HEK293T (cell line): ENCODE measurements around the gene CASKIN1.

Experiments
- CTCF ChIA-PET: fragments of 350-600 bp; formaldehyde crosslinking; extraction: SDS; loops from one replicate; lab custom pipeline; 2021; ENCODE audit warnings: antibody characterized with exemption, inconsistent platforms; lab: Yijun Ruan, JAX
- POLR2A ChIA-PET: fragments of 350-600 bp; formaldehyde crosslinking; extraction: SDS; loops from one replicate; lab custom pipeline; 2020; ENCODE audit warnings: antibody characterized with exemption, inconsistent platforms; lab: Yijun Ruan, JAX
- DNase-seq: peaks from one replicate; pipeline ENCODE4 v3.0.0; 2012; ENCODE audit warnings: mixed read lengths; ENCODE audit errors: extremely low spot score
- ARNT ChIP-seq: fragments of 450-650 bp; IDR thresholded peaks from 2 replicates; pipeline ENCODE4 v1.6.1; 2017; ENCODE audit warnings: mild to moderate bottlenecking
- BHLHE40 ChIP-seq: fragments of 450-650 bp; IDR thresholded peaks from 2 replicates; pipeline ENCODE4 v1.6.1; 2016; ENCODE audit warnings: mild to moderate bottlenecking, moderate library complexity, borderline replicate concordance
- CTBP1 ChIP-seq: fragments of 450-650 bp; IDR thresholded peaks from 2 replicates; pipeline ENCODE4 v1.6.1; 2016; ENCODE audit warnings: borderline replicate concordance
- ELF4 ChIP-seq: fragments of 450-650 bp; IDR thresholded peaks from 2 replicates; pipeline ENCODE4 v1.6.1; 2017; ENCODE audit warnings: antibody characterized with exemption
- FOXA1 ChIP-seq: fragments of 450-650 bp; IDR thresholded peaks from 2 replicates; pipeline ENCODE4 v1.6.1; 2016; ENCODE audit warnings: mild to moderate bottlenecking
- FOXK2 ChIP-seq: fragments of 450-650 bp; IDR thresholded peaks from 2 replicates; pipeline ENCODE4 v1.6.1; 2016; ENCODE audit warnings: mild to moderate bottlenecking
- FOXM1 ChIP-seq: fragments of 450-650 bp; IDR thresholded peaks from 2 replicates; pipeline ENCODE4 v1.6.1; 2017; ENCODE audit warnings: mild to moderate bottlenecking, borderline replicate concordance
- HDGF ChIP-seq: fragments of 450-650 bp; IDR thresholded peaks from 2 replicates; pipeline ENCODE4 v1.6.1; 2017; ENCODE audit warnings: antibody characterized with exemption, borderline replicate concordance
- L3MBTL2 ChIP-seq: fragments of 450-650 bp; conservative IDR thresholded peaks from 2 replicates; pipeline ENCODE4 v1.6.1; 2016; ENCODE audit warnings: mild to moderate bottlenecking
- LEF1 ChIP-seq: fragments of 450-650 bp; IDR thresholded peaks from 2 replicates; pipeline ENCODE4 v1.6.1; 2017; ENCODE audit warnings: mild to moderate bottlenecking, borderline replicate concordance
- NFRKB ChIP-seq: fragments of 450-650 bp; IDR thresholded peaks from 2 replicates; pipeline ENCODE4 v1.6.1; 2016; ENCODE audit warnings: mild to moderate bottlenecking, moderate library complexity
- SP1 ChIP-seq: fragments of 450-650 bp; IDR thresholded peaks from 2 replicates; pipeline ENCODE4 v1.6.1; 2017
- SUZ12 ChIP-seq: fragments of 450-650 bp; IDR thresholded peaks from 2 replicates; pipeline ENCODE4 v1.6.1; 2016; ENCODE audit warnings: mild to moderate bottlenecking
- TARDBP ChIP-seq: fragments of 450-650 bp; IDR thresholded peaks from 2 replicates; pipeline ENCODE4 v1.6.1; 2016
- ZNF384 ChIP-seq: fragments of 450-650 bp; IDR thresholded peaks from 2 replicates; pipeline ENCODE4 v1.6.1; 2016
- TF ChIP-seq, protein P1 (sequence below): fragments of 450-650 bp; IDR thresholded peaks from 2 replicates; pipeline ENCODE4 v1.6.1; 2016

The CASKIN1 gene

DNA sequence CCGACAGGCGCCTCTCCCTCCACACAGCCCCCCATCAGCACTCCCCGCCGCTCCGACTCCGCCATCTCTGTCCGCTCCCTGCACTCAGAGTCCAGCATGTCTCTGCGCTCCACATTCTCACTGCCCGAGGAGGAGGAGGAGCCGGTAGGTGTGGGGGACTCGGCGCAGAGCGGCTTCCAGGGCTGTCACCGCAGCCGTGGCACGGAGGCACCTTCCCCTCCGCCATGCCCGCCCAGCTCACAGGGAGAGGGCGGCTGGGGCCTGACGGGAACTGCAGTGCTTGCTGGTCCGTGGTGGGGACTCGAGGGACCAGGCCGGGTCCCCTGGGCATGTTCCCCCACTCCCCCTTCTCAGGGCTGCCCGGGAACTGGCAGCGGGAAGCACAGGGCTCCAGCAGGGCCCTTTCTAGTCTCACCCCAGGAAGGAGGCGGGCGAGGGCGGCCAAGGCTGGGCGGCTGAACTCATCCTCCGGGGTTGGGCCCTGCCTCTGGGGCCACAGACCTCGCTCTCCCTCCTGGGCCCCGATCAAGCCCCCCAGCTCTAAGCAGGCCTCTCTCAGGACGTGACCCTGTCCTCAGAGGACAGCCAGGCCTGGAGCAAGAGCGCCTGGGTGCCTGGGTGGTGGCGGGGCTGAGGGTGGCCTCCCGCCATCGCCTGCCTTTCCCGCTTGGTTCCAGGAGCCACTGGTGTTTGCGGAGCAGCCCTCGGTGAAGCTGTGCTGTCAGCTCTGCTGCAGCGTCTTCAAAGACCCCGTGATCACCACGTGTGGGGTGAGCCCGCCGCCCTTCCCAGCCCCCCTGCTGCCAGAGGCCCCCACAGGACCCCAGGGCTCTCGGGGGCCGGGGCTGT lies 25.6 kb downstream of the CASKIN1 start:
- TF ChIP-seq FOXA1 (no peak), HDGF (no peak), ARNT (no peak), FOXK2 (no peak), FOXM1 (no peak), SUZ12 (no peak), BHLHE40 (no peak)
- DNase-seq = no peak
- ChIA-PET CTCF (no interaction called here), POLR2A (interaction anchor here (2.7 kb wide), 1 partner anchor 16 kb away, joined by 6 read pairs; the partner anchor contains the start of gene TRAF7)

- ChIA-PET CTCF (no interaction called here), POLR2A (interaction anchor here (2.7 kb wide), 1 partner anchor 15 kb away, joined by 6 read pairs; the partner anchor contains the start of gene TRAF7)
- DNase-seq = no peak
- TF ChIP-seq FOXM1 (no peak), TARDBP (no peak), LEF1 (no peak), NFRKB (no peak), FOXA1 (no peak), ZNF384 (no peak), FOXK2 (no peak), BHLHE40 (no peak), ELF4 (no peak), SP1 (no peak), ARNT (no peak), HDGF (no peak)
These were observed 26.3 kb downstream of the CASKIN1 start for GRCh38 chr16:2170080-2170479.

DNA sequence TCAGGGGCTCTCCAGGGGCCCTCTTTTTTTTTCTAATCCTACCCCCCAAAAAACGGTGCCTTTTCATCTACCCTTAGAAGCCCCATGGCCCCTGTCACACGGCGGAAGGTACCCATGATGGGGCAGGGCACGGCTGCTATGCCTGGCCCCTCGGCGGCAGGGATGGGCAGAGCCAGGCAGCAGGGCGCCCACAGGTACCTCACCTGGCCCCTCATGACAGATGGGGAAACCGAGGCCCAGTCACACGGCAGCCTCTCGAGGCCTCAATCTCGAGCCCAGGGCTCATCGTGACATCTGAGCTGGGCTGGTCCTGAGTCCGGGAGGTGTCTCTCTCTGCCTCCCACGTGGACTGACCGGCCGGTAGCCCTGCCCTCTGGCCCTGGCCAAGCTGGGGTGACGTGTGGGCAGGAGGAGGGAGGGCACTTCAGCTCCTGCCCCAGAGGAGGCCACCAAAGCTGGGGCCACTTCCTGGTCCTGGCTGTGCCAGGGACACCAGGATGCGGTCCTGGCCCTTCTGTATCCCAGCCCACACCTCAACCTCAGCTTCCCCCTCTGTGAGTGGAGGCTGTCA lies 29.3 kb downstream of the CASKIN1 start:
- POLR2A ChIA-PET = interaction anchor here (3.4 kb wide), 1 partner anchor 12 kb away, joined by 14 read pairs; the partner anchor contains the start of gene TRAF7

GRCh38 chr16:2166263-2167067 lies 29.9 kb downstream of the CASKIN1 start:
- CTCF ChIA-PET = no interaction called here
- DNase-seq = no peak
- POLR2A ChIA-PET = interaction anchor here (3.4 kb wide), 1 partner anchor 11 kb away, joined by 14 read pairs; the partner anchor contains the start of gene TRAF7
- TF ChIP-seq, protein P1, sequence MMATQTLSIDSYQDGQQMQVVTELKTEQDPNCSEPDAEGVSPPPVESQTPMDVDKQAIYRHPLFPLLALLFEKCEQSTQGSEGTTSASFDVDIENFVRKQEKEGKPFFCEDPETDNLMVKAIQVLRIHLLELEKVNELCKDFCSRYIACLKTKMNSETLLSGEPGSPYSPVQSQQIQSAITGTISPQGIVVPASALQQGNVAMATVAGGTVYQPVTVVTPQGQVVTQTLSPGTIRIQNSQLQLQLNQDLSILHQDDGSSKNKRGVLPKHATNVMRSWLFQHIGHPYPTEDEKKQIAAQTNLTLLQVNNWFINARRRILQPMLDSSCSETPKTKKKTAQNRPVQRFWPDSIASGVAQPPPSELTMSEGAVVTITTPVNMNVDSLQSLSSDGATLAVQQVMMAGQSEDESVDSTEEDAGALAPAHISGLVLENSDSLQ = no peak
- TF ChIP-seq FOXK2 = no peak
- no peak for TF ChIP-seq SUZ12
- no peak for TF ChIP-seq L3MBTL2
- no peak for TF ChIP-seq ZNF384
- no peak for TF ChIP-seq TARDBP
- no peak for TF ChIP-seq SP1
- no peak for TF ChIP-seq BHLHE40
- no peak for TF ChIP-seq HDGF
- no peak for TF ChIP-seq LEF1
- no peak for TF ChIP-seq FOXA1
- no peak for TF ChIP-seq NFRKB
- TF ChIP-seq ARNT = no peak
- TF ChIP-seq CTBP1 = no peak
- no peak for TF ChIP-seq FOXM1
- no peak for TF ChIP-seq ELF4

More for the DNA sequence above, 29.3 kb downstream of the CASKIN1 start:
- TF ChIP-seq HDGF (no peak), FOXK2 (no peak), TARDBP (no peak), CTBP1 (no peak), LEF1 (no peak)
- CTCF ChIA-PET = no interaction called here
- no peak for DNase-seq

GRCh38 chr16:2165861-2166260 lies 30.5 kb downstream of the CASKIN1 start:
- no peak for DNase-seq
- CTCF ChIA-PET = no interaction called here
- POLR2A ChIA-PET = interaction anchor here (3.4 kb wide), 1 partner anchor 10 kb away, joined by 14 read pairs; the partner anchor contains the start of gene TRAF7

More at GRCh38 chr16:2165861-2166260, 30.5 kb downstream of the CASKIN1 start:
- TF ChIP-seq LEF1 (no peak), ARNT (no peak), BHLHE40 (no peak), ELF4 (no peak), TARDBP (no peak)
- TF ChIP-seq, protein P1 = no peak
